GM11168 (cell line): ENCODE results near the gene FNIP2.
"Not testable (repeated sequence)": the region's sequence is repeated elsewhere in the genome, so short reads cannot be mapped to it uniquely, and the experiment has no call there.

Experiments used
- in situ Hi-C: fragments of 300-500 bp; cut with MboI; formaldehyde crosslinking; loops from one replicate; pipeline ENCODE4 v1.12.0; 2022; ENCODE audit warnings: low sequenced_read_pairs; ENCODE audit not compliant: unreplicated experiment

The FNIP2 gene

GRCh38 chr4:158895797-158896576, 127.2 kb downstream of the FNIP2 start:
- in situ Hi-C loops, result no loop called here

DNA sequence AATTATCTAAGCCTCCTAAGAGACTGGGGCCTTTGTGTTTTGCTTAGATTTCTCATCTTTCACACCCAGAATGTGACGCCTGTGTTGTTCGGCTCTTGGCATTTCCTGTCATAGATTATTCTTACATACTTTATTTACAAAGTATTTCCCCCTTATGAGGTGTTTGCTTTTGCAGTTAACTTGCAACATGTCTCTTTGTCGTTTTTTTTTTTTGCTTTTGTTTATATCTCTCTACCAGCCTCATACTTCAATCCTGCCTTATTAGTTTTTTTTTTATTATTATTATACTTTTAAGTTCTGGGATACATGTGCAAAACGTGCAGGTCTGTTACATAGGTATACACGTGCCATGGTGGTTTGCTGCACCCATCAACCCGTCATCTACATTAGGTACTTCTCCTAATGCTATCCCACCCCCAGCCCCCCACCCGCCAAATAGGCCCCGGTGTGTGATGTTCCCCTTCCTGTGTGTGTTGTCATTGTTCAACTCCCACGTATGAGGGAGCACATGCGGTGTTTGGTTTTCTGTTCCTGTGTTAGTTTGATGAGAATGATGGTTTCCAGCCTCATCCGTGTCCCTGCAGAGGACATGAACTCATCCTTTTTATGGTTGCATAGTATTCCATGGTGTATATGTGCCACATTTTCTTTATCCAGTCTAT, 127.9 kb downstream of the FNIP2 start:
- in situ Hi-C loops, result not testable (repeated sequence)

- in situ Hi-C loops, result not testable (repeated sequence)
Measured at GRCh38 chr4:158900408-158900807, 131.6 kb downstream of the FNIP2 start.

DNA sequence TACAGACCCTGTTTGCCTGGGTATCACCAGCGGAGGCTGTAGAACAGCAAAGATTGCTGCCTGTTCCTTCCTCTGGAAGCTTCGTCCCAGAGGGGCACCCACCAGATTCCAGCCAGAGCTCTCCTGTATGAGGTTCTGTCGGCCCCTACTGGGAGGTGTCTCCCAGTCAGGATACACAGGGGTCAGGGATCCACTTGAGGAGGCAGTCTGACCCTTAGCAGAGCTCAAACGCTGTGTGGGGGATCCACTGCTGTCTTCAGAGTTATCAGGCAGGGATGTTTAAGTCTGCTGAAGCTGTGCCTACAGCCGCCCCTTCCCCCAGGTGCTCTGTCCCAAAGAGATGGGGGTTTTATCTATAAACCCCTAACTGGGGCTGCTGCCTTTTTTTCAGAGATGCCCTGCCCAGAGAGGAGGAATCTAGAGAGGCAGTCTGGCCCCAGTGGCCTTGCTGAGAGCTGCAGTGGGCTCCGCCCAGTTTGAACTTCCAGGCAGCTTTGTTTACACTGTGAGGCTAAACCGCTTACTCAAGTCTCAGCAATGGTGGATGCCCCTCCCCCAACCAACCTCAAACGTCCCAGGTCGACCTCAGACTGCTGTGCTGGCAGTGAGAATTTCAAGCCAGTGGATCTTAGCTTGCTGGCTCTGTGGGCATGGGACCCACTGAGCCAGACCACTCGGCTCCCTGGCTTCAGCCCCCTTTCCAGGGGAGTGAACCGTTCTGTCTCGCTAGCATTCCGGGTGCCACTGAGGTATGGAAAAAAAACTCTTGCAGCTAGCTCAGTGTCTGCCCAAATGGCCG, 133.7 kb downstream of the FNIP2 start:
- in situ Hi-C loops, result not testable (repeated sequence)

- in situ Hi-C loops, result no loop called here
Measured at GRCh38 chr4:158903079-158903456, 134.2 kb downstream of the FNIP2 start.

- in situ Hi-C loops, result no loop called here
Measured at GRCh38 chr4:158903472-158904043, 134.7 kb downstream of the FNIP2 start.

DNA sequence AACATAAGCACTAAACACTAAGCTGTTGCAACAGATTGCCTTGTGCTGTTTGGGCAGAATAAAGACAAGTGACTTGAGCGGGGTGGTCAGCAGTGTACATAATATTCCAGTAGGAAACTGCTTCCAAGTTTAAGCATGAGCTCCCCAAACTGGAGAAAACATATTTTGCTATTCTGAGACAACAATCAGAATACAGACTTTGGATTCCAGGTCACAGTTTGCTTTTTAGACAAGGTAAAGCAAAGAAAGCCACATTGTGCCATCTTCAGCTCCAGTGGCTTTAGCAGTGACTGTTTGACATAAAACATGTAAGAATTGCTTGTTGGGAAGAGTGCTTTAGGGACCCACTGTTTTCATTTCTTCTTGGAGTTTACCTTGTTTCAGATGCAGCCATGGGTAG, 136.0 kb downstream of the FNIP2 start:
- in situ Hi-C loops, result no loop called here

DNA sequence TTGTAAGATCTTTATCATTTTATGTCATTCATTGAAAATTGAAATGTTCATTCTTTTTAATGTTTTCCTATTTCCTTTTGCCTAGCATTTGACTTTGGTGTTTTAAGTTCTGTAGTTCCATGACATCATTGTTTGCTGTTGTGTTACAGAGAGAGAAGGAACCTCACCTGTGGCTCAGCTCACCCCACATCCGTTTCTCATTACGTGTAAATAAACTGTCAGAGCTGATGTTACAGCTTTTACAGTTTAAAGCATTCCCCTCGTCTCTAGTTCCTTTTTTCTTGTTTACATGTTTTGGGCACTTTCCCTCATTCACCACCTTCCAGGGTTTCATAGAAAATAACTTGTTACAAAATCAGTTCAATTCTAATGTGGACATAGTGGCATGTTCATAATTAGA, 137.2 kb downstream of the FNIP2 start:
- in situ Hi-C loops, result no loop called here

DNA sequence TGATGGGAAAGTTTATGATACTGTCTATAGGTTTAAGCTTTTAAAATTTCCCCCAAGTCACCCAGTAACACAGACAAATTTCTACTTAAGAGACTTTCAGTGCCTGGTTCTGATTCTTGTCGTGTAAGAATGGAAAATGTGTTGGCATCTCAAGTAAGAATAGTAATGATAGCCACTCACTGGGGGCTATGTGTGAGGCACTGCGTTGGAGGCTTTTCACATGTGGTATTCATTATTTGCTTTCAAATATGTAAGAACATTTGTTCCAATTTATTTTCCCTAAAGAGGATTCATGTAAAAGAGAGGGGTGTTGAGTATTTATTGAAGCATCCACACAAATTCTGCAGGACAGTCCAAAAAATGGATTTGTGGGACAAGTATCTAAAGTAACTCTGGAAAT, 143.6 kb downstream of the FNIP2 start:
- in situ Hi-C loops, result no loop called here

DNA sequence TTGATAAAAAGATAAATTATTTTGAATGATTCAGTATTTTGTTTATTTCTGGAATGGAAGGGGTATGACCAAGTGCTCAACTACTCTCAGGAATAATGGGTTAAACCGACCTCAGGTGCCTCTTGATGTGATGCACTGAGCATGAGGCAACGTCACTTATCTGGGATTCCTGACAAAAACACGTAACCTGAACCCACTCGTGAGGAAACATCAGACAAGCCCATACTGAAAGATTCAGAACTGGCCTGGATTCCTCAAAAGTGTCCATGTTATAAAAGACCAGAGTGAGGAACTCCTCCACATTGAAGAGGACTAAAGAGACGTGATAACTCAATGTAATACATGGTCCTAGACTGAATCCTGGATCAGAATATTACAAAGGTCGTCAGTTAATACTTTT, 144.0 kb downstream of the FNIP2 start:
- in situ Hi-C loops, result no loop called here

DNA sequence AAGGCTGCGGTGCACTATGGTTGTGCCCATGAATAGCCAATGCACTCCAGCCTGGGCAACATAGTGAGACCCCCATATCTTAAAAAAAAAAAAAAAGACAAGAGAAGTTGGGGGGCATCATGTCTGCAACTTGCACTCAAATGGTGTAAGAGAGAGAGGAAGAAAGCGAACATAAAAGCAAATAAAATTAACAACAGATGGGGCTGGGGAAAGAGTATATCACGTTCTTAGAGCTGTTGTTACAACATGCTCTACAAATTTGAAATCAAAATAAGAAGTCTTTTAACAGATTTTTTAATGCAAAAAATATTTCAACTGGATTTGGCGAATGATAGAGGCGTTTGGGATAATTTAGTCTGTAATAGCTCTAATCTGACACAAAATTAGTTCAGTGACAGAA, 144.9 kb downstream of the FNIP2 start:
- in situ Hi-C loops, result no loop called here

GRCh38 chr4:158914218-158914617, 145.4 kb downstream of the FNIP2 start:
- in situ Hi-C loops, result no loop called here

GRCh38 chr4:158915683-158916241, 146.9 kb downstream of the FNIP2 start:
- in situ Hi-C loops, result no loop called here

- in situ Hi-C loops, result not testable (repeated sequence)
Measured at GRCh38 chr4:158920452-158920996, 151.7 kb downstream of the FNIP2 start.

- in situ Hi-C loops, result not testable (repeated sequence)
Measured at GRCh38 chr4:158927774-158928173, 158.9 kb downstream of the FNIP2 start.

DNA sequence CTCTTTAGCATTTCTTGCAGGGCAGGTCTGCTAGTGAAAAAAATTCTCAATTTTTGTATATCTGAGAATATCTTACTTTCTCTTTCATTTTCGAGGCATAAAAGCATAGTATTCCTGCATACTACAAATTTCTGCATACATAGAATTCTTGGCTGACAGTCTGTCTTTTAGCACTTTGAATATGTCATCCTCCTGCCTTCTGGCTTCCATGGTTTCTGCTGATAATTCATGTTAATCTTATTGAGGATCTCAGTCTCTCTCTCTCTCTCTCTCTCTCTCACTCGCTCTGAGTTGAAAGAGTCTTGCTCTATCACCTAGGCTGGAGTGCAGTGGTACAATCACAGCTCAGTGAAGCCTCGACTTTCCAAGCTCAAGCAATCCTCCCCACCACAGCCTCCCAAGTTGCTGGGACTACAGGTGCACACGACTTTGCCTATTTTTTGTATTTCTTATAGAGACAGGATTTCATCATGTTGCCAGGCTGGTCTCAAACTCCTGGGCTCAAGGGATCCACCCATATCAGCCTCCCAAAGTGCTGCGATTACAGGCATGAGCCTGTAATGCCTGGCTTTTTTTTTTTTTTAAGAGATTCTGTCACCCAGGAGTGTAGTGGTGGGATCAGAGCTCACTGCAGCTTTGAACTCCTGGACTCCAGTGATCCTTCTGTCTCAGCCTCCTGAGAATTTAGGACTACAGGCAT, 161.3 kb downstream of the FNIP2 start:
- in situ Hi-C loops, result no loop called here

DNA sequence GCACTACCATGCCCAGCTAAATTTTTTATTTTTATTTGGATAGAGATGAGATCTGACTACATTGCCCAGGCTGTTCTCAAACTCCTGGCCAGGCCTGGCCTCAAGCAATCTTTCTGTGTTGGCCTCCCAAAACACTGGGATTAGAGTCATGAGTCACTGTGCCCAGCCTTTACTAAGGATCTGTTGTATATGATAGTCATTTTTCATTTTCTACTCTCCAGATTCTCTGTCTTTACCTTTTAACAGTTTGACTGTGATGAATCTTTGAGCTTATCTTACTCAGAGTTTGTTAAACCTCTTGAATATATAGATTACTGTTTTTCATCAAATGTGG, 161.8 kb downstream of the FNIP2 start:
- in situ Hi-C loops, result no loop called here

GRCh38 chr4:158933236-158933635, 164.4 kb downstream of the FNIP2 start:
- in situ Hi-C loops, result no loop called here

DNA sequence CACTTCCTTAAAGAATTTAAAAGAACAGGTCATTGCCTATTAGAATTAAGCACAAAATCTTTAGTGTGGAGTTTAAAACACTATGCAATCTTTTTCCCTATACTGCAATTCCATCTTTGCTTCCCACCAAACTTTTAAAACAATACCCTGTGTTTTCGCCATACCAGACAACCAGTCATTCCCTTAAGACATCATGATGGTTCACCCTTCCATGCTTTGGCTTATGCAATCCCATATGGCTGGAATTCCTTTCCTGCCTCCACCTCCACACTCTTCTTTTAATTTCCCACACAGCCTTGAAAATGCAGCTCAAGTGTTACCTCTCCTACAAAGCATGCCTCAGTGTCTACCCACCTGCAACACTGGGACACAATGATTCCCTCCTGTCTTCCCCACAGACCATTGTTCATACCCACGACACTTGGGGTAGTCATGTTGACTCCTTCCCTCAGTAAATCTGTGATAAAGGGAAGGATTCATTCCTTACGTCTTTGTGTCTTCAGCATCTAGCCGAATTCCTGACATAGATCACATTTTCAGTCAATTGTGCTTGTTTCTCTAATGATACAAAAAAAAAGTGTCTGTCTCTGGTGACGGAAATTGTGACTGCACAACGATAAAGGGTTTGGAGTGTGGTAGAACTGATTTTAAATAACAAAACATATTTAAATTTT, 166.3 kb downstream of the FNIP2 start:
- in situ Hi-C loops, result no loop called here
